Lower leg skin (tissue), 4 donors: ENCODE results near the gene SIX3. TPM values are rescaled to one million over a fixed set of nuclear protein-coding genes. Genes with fewer than 3 reads are reported as not detected.

ENCODE experiments used
- DNase-seq, 2 donors: peaks; one replicate each; pipeline ENCODE4 v3.0.0-alpha.2; 2019; ENCODE audit warnings: low spot score in 2 of 2
- H3K4me3 ChIP-seq: fragments of 200-600 bp; sonication (generic); 2 replicates; pipeline ENCODE4 v1.5.1; 2017; ENCODE audit warnings: mild to moderate bottlenecking, low read depth; ENCODE audit not compliant: poor library complexity, severe bottlenecking
- POLR2A ChIP-seq, 2 donors: fragments of 450-650 bp; IDR thresholded peaks; one replicate each; pipeline ENCODE4 v1.6.1; 2016 to 2017; ENCODE audit warnings: antibody characterized with exemption in 2 of 2, mild to moderate bottlenecking in 1 of 2, moderate library complexity in 1 of 2
- WGBS, 2 donors: methylation state at CpG; one replicate each; pipeline ENCODE4 v1.1.5; 2018; 5-methylcytosine and 5-hydroxymethylcytosine counted together
- intact Hi-C: fragments of 100-400 bp; cut with DNase I; formaldehyde crosslinking; loops from one replicate; pipeline ENCODE4 v1.15.0; 2023; ENCODE audit warnings: low total_unique reads
- total RNA-seq, 4 donors: library from RNA; depleted of rRNA; stranded (reverse); fragments of >200 nt; gene quantifications; one replicate each; pipeline ENCODE4 v1.1.0, GENCODE V29; 2016
- TF ChIP-seq, protein P1 (sequence below), 3 donors: fragments of 450-650 bp; IDR thresholded peaks; one replicate each; pipeline ENCODE4 v1.5.1; 2016; ENCODE audit warnings: antibody characterized with exemption in 3 of 3, mild to moderate bottlenecking in 3 of 3, moderate library complexity in 2 of 3

SIX3 gene
- not detected for total RNA-seq

DNA sequence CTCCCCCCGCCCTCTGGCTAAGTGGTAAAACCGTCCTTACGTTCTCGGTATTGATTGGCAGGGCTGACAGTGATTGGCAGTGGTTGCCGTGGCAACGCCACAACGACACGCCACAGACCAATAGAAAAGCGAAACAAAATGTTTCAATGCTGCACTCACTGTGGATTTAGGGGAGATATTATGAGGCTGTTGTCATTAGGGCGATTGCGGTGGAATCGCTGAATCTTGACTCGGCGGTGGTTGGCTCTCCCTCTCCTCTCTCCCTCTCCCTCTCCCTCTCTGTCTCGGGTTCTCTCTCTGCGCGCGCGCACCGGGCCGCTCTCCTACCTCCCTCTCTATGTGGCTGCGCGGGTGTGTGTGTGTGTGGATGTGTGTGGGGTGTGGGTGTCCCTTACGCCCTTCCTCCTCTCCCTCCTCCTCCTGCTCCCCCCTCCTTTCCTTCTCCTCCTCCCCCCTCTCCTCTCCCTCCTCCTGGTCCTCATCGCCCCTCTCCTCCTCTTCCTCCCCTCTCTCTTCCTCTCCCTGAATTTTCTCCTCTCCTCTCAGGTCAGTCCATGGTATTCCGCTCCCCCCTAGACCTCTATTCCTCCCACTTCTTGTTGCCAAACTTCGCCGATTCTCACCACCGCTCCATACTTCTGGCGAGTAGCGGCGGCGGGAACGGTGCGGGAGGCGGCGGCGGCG is at the start of gene SIX3:
Gene SIX3, plus strand, starts transcription at position 152 of the 684 bp plus-strand sequence. Its CDS starts 403 bp downstream, at position 555.
- 1 to 2% methylated on average over 39 of the region's 39 CpGs for WGBS, 2 donors
- TF ChIP-seq POLR2A (IDR thresholded peaks at IDR 0.05): no peak
- TF ChIP-seq, protein P1, sequence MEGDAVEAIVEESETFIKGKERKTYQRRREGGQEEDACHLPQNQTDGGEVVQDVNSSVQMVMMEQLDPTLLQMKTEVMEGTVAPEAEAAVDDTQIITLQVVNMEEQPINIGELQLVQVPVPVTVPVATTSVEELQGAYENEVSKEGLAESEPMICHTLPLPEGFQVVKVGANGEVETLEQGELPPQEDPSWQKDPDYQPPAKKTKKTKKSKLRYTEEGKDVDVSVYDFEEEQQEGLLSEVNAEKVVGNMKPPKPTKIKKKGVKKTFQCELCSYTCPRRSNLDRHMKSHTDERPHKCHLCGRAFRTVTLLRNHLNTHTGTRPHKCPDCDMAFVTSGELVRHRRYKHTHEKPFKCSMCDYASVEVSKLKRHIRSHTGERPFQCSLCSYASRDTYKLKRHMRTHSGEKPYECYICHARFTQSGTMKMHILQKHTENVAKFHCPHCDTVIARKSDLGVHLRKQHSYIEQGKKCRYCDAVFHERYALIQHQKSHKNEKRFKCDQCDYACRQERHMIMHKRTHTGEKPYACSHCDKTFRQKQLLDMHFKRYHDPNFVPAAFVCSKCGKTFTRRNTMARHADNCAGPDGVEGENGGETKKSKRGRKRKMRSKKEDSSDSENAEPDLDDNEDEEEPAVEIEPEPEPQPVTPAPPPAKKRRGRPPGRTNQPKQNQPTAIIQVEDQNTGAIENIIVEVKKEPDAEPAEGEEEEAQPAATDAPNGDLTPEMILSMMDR (IDR thresholded peaks at IDR 0.05): no peak
- DNase-seq: no peak
- no peak within 1 kb of the TSS for H3K4me3 ChIP-seq
- intact Hi-C loops: no loop called here

DNA sequence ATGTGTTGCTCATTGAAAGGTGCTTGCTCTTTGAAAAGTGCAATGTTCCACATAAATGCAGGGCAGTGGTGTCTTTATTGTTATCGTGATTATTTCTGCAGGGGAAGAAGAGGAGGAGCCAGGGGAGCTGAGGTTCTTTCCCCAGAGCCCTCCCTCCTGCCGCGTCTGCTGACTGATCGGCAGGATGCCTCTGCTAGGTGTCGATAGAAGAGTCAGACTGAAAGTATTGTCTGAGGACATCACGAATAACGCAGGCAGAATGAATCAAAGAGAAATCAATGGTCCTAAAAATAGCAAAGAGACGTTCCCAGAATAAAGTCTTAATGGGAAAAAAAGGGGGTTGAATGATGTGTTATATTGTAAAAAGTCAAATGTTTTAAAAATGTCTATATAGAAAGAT is 47.4 kb upstream of the SIX3 start:
- WGBS, 2 donors: 49 to 62% methylated on average over 8 of the region's 8 CpGs
- intact Hi-C loops: no loop called here
- DNase-seq: no peak
- no peak for TF ChIP-seq POLR2A (IDR thresholded peaks at IDR 0.05)
- TF ChIP-seq, protein P1 (IDR thresholded peaks at IDR 0.05): no peak
- no peak overlapping the region for H3K4me3 ChIP-seq

DNA sequence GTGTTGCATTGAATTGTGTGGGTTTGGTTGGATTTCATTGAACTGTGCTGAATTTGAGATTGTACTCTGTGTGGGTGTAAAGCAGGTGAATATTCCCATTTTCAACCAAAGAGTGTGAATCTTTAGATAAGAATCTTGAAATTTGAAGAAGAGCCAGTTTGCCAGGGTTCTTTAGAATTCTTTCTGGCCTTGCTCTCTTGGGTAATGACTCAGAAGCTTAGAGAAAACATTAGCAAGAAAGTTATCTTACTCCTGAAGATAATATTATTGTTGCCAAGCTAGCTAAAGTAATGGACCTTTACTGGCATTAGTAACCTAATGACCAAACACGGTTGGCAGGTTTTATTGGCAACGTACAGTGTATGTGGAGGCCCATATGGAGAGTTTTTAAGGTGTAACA is 46.4 kb upstream of the SIX3 start:
- DNase-seq: no peak
- TF ChIP-seq POLR2A (IDR thresholded peaks at IDR 0.05): no peak
- TF ChIP-seq, protein P1 (IDR thresholded peaks at IDR 0.05): no peak
- intact Hi-C loops: no loop called here

DNA sequence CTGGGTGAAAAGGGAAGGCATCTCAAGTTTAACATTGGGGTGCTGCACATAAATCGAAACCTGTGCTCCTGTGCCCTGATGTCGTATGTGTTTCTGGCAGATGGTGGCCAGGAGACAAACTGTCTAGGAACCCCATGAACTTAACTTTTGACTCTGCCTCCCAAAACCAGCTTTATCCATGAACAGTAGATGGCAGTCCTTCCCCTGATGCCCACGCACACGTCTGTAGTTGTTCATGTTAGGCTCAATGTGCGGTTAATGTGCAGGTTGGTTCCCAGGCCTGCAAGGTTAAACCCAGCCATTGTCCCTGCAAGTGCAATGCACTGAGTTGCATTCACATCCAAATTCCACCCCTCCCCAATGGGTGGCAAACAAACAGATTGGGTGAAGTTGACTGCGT is 44.1 kb upstream of the SIX3 start:
- intact Hi-C loops: no loop called here
- DNase-seq: no peak
- H3K4me3 ChIP-seq: no peak overlapping the region
- TF ChIP-seq POLR2A (IDR thresholded peaks at IDR 0.05): no peak
- 78 to 79% methylated on average over 6 of the region's 6 CpGs for WGBS, 2 donors

More for the DNA sequence above, 46.4 kb upstream of the SIX3 start:
- no peak overlapping the region for H3K4me3 ChIP-seq
- 48 to 74% methylated on average over 2 of the region's 2 CpGs for WGBS, 2 donors

DNA sequence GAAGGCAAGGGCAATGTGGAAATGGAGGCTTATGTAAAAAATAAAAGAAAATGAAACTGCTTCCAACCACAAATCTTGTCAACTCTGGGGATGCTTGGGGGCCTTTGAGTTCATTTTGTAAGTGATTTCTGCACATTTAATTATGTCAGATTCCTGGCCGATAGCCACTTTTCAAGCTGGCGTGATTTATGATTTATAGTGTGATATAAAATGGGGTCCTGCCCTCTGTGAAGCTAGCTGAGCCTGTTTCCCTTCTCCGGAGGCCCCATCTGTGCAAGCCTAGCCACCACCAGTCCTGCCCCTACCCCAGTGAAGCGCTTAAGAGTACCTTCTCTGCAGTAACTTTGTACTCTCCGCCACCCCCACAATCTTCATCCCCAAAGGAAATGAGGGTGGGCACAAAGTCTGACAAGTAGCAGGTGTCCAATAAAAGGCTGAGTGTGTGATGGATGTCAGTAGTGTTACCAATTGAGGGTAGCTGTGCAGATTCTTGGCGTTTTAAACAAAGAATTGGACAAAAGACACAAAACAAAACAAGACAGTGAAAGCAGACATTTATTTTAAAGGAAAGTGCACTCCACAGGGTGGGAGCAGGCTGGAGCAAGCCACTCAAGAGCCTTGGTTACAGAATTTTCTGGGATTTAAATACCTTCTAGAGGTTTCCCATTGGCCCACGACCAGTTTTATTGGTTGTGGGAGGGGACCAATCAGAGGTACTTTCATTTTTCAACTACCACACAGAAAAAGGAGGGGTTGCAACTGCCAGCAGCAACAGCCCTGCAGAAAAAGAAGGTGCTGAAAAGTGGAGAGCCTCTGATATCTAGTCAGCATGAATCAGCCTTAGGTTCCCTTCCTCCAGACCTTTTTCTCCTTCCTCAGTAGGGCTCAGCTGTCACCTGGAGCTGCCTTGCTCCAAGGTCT is 39.0 kb upstream of the SIX3 start:
- intact Hi-C loops: no loop called here
- TF ChIP-seq, protein P1 (IDR thresholded peaks at IDR 0.05): no peak
- TF ChIP-seq POLR2A (IDR thresholded peaks at IDR 0.05): no peak
- 31 to 34% methylated on average over 7 of the region's 7 CpGs for WGBS, 2 donors
- no peak for DNase-seq
- no peak overlapping the region for H3K4me3 ChIP-seq

DNA sequence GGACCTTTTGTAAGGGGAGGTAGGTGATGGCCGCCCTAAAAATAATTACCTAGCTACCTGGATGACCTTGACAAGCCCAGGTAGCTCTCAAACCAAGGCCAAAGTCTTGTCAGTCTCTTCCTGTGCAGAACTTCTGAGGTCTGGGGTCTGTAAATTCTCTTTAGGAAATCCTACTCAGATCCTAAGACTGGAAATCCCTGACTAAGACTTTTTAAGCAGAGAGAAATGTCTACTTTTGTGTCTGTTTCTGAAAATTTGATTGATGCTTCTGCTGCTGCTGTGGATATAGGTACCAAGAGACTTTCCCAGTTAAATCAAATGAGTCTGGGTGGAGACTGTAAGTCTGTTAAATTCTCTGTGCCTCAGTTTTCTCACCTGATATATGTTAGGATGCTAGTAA is 36.9 kb upstream of the SIX3 start:
- WGBS, 2 donors: 72 to 80% methylated on average over 1 of the region's 1 CpG
- no peak overlapping the region for H3K4me3 ChIP-seq
- intact Hi-C loops: no loop called here
- TF ChIP-seq, protein P1 (IDR thresholded peaks at IDR 0.05): no peak
- TF ChIP-seq POLR2A (IDR thresholded peaks at IDR 0.05): no peak
- DNase-seq: no peak
